Gastroesophageal sphincter (tissue), 3 donors: ENCODE measurements around the gene LMF2.

Experiments
- CTCF ChIP-seq, 4 experiments: fragments of 200-600 bp in 2 of 4; fragments of 450-650 bp in 2 of 4; sonication (generic) in 1 of 4; IDR thresholded peaks; one replicate each; pipeline ENCODE4 v1.5.1; 2017 to 2019; ENCODE audit warnings: antibody characterized with exemption in 4 of 4, mild to moderate bottlenecking in 2 of 4, moderate library complexity in 2 of 4
- EP300 ChIP-seq: sonication (generic); formaldehyde crosslinking; IDR thresholded peaks from one replicate; pipeline ENCODE4 v1.6.1; 2017; ENCODE audit warnings: antibody characterized with exemption, mild to moderate bottlenecking
- POLR2A ChIP-seq, 2 donors: fragments of 450-650 bp; IDR thresholded peaks; one replicate each; pipeline ENCODE4 v1.6.1; 2017; ENCODE audit warnings: antibody characterized with exemption in 2 of 2, mild to moderate bottlenecking in 2 of 2, moderate library complexity in 1 of 2
- POLR2AphosphoS5 ChIP-seq: sonication (generic); formaldehyde crosslinking; IDR thresholded peaks from one replicate; pipeline ENCODE4 v1.6.1; 2017; ENCODE audit warnings: antibody characterized with exemption

GRCh38 chr22:50523806-50524675, 16.5 kb upstream of the LMF2 start:
- TF ChIP-seq POLR2A (IDR thresholded peaks at IDR 0.05), result peak in 1 of 2 donors; percentile 5
- TF ChIP-seq CTCF (IDR thresholded peaks at IDR 0.05), result no peak
- TF ChIP-seq EP300, result no peak
- no peak for TF ChIP-seq POLR2AphosphoS5
